ENCODE measurements around the gene MZB1.
A peak's percentile ranks its signal among the peaks of the same experiment; 100 is the strongest.
"Not testable (repeated sequence)": the region's sequence is repeated elsewhere in the genome, so short reads cannot be mapped to it uniquely, and the experiment has no call there.

Gene MZB1

GRCh38 chr5:139391570-139392323 is 2.0 kb upstream of the MZB1 start:
- DNase-seq, result peak; percentile 95

- peak; percentile 30 for DNase-seq
Measured at GRCh38 chr5:139390639-139391569, 1.2 kb upstream of the MZB1 start.

GRCh38 chr5:139388198-139388821 is 1.4 kb downstream of the MZB1 start:
- DNase-seq, result peak; percentile 33

- DNase-seq, result no peak
Measured at GRCh38 chr5:139387611-139388197, 2.0 kb downstream of the MZB1 start.

- DNase-seq, result not testable (repeated sequence)
Measured at GRCh38 chr5:139386956-139387355, 2.8 kb downstream of the MZB1 start.

GRCh38 chr5:139386050-139386438 is 3.7 kb downstream of the MZB1 start:
- no peak for DNase-seq

- DNase-seq, result no peak
Measured at GRCh38 chr5:139385061-139386049, 4.4 kb downstream of the MZB1 start.

- DNase-seq, result no peak
Measured at GRCh38 chr5:139384591-139385051, 5.1 kb downstream of the MZB1 start.

- DNase-seq, result no peak
Measured at GRCh38 chr5:139383993-139384590, 5.6 kb downstream of the MZB1 start.

- no peak for DNase-seq
Measured at GRCh38 chr5:139383275-139383992, 6.3 kb downstream of the MZB1 start, which contains the start of gene SLC23A1. SLC23A1 (minus strand) TSS chr5:139383297; CDS start chr5:139383253, 44 bp downstream.

- DNase-seq, result no peak
Measured at GRCh38 chr5:139382807-139383206, 6.9 kb downstream of the MZB1 start.

GRCh38 chr5:139381837-139382761 is 7.6 kb downstream of the MZB1 start:
- DNase-seq, result no peak

- DNase-seq, result no peak
Measured at GRCh38 chr5:139379626-139380449, 9.9 kb downstream of the MZB1 start.

- DNase-seq, result no peak
Measured at GRCh38 chr5:139378941-139379361, 10.8 kb downstream of the MZB1 start.

- no peak for DNase-seq
Measured at GRCh38 chr5:139378101-139378825, 11.4 kb downstream of the MZB1 start.

- DNase-seq, result no peak
Measured at GRCh38 chr5:139377226-139377625, 12.5 kb downstream of the MZB1 start.

- no peak for DNase-seq
Measured at GRCh38 chr5:139376364-139376763, 13.3 kb downstream of the MZB1 start.

- DNase-seq, result no peak
Measured at GRCh38 chr5:139374909-139375308, 14.8 kb downstream of the MZB1 start.
